HG02943 (cell line): ENCODE measurements around the gene CFHR4.
"Not testable (repeated sequence)": the region's sequence is repeated elsewhere in the genome, so short reads cannot be mapped to it uniquely, and the experiment has no call there.

Experiments
- ATAC-seq: cut with Tn5 transposase; IDR thresholded peaks from one replicate; pipeline ENCODE4 v1.9.1; 2021; ENCODE audit warnings: mild to moderate bottlenecking, low read depth, moderate library complexity; ENCODE audit not compliant: unreplicated experiment

The CFHR4 gene

GRCh38 chr1:196933531-196934189, 45.8 kb downstream of the CFHR4 start:
- no peak for ATAC-seq

DNA sequence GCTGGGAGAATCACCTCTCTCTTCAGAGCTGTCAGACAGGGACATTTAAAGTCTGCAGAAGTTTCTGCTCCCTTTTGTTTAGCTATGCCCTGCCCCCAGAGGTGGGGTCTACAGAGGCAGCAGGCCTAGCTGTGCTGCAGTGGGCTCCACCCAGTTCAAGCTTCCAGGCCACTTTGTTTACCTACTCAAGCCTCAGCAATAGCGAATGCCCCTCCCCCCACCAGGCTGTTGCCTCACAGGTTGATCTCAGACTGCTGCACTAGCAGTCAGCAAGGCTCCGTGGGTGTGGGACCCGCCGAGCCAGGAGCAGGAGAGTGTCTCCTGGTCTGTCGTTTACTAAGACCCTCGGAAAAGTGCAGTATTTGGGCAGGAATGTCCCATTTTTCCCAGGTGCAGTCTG, 53.6 kb downstream of the CFHR4 start:
- not testable (repeated sequence) for ATAC-seq

- not testable (repeated sequence) for ATAC-seq
These were observed 55.7 kb downstream of the CFHR4 start, which contains the start of gene CFHR2 for GRCh38 chr1:196943568-196943967. Gene CFHR2, plus strand, starts transcription at chr1:196943738. Its CDS starts 143 bp downstream, at chr1:196943881.

DNA sequence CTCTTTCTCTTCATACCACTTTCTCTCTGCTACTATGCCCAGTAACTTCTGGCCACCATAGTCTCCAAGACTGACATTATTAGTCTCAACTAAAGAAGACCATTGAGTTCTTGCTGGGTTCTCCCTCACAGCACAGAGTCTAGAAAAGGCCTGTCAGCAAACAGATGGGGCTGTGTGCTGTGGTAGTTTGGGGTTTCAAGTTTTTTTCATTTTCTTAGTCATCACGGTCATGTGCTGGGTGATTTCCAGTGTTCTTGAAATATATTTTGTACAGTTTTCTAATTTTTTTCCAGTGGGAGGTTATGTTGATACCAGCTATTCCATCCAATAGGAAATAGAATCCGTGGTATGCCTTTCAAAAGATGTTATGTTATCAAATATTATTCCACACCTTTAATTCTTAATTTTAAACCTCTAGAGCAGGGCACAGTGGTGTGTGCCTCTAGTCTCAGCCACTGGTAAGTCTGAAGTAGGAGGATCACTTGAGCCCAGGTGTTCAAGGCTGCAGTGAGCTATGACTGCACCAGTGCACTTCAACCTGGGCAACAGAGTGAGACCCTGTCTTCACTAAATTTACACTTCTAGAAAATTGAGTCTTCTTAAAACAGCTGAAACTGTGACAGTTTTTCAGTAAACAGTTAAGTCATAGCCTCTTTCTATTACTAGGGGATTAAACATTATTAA, 64.0 kb downstream of the CFHR4 start:
- peak; percentile 51 for ATAC-seq

- no peak for ATAC-seq
These were observed 66.9 kb downstream of the CFHR4 start for GRCh38 chr1:196954778-196955177.

DNA sequence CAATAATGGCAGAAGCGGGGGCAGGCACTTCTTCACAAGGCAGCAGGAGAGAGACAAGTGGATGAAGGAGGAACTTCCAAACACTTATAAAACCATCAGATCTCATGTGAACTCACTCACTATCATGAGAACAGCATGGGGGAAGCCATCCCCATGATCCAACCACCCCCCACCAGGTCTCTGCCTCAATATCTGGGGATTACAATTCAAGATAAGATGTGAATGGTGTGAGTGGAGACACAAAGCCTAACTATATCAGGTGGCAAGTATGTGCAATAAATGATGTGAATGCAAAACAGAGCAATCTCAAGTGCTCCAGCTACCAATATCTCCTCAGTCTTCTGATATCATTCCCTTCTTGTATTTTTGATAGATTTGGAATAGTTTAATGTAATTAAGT, 68.1 kb downstream of the CFHR4 start:
- no peak for ATAC-seq

DNA sequence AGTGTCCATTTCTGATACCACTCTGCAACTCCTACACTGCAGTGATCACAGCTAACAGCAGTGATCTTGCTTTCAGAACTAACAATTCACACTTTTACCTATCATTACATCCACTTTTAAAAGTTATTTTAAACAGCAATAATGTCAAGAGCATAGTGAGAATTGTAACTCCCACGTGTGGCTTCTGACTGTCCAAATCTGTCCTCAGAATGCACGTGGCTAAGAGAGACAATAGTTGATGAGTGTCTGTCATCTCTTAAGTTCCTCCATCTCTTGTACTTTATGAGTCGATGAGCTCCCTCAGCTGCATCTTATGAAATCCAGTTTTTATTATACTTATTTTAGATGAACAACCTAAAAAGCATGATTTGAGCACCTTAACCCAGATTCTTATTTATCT, 73.0 kb downstream of the CFHR4 start:
- ATAC-seq, result no peak
